GF-D8 (cell line): ENCODE results near the gene TBC1D16.
A peak's percentile ranks its signal among the peaks of the same experiment; 100 is the strongest.

Experiments used
- DNase-seq: peaks from one replicate; lab custom pipeline; 2025; lab: John Stamatoyannopoulos, UW

The TBC1D16 gene

GRCh38 chr17:79937391-79938335 lies 98.0 kb downstream of the TBC1D16 start:
- DNase-seq: no peak

DNA sequence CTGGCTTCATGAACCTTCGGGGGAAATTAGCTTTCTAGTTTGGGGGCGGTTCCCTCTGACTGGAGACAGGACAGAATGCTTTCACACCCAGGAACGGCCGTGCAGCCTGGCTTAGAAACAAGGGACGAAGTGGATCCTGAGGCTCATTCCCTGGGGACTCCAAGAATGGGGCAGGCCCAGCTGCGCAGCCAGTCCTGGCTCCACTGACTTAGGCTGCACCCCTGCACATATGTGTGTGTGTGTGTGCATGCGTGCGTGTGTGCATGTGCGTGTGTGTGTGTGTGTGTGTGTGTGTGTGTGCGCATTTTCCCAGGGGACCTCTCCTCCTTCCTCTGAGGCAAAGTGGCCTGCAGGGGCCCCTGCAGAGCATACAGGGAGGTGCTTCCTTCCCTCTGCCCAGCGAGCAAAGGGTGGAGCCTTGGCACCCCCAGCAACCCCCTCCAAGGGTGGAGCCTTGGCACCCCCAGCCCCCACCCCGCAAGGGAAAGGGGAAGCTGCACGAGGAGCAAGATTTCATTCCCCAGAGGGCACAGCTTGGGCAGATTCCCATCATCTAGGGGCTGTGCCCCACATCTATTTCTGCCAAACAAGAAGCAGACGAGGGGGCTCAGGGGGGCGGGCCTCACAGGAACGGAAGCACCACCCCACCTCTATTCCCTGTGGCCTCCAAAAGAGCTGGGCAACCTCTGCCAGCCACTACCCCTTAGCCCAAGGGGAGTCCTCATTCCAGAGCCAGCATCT lies 98.9 kb downstream of the TBC1D16 start:
- DNase-seq: peak; percentile 62

DNA sequence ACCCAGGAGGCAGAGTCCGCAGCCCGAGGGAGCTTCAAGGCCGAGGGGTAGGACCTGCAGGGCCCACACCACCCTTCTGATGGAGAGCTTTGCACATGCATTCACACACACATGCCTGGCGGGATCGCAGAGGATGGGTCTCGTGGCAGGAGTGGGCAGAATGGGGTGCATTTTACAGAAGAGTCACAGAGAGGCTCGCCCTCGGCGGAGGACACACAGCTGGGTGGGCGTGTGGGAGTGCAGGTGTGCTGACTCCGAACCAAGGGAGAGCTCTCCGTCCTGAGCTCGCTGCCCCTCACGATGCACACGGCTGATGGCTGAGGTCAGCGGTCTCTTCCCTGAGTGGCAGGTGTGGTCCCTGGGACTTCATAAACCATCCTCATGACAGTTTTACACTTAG lies 99.6 kb downstream of the TBC1D16 start:
- DNase-seq: no peak

DNA sequence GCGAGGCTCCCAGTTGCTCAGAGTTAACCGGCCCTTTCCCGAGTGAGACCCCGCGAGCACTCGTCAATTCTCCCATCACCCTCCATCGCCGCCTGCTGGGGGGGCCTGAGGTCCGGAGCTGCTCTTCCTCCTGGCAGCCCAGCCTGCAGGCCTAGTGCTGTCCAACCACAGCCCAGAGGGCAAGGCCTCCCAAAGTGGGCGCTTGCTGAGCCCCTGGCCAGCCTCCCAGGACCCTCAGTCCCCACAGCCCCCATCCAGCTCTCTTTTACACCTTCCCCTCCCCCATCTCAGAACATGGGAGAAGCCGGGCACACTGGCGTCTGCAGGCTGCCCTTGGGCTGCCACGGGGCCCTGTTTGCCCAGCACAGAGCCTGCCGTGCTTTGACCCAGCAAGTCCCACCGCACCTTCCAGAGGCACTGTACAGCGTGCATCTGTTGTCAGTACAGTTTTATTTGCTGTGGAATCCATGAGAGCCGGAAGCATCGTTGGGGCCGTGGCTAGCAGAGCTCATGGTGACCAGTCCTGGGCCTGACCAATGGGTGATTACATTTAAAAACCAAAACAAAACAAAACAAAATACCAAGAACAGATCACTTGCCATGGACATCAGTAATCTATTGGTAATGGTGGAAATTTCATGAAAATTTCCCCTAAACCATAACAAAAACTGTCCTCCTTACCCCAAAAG lies 100.3 kb downstream of the TBC1D16 start:
- no peak for DNase-seq

- no peak for DNase-seq
Measured at GRCh38 chr17:79934653-79934970, 101.1 kb downstream of the TBC1D16 start.

DNA sequence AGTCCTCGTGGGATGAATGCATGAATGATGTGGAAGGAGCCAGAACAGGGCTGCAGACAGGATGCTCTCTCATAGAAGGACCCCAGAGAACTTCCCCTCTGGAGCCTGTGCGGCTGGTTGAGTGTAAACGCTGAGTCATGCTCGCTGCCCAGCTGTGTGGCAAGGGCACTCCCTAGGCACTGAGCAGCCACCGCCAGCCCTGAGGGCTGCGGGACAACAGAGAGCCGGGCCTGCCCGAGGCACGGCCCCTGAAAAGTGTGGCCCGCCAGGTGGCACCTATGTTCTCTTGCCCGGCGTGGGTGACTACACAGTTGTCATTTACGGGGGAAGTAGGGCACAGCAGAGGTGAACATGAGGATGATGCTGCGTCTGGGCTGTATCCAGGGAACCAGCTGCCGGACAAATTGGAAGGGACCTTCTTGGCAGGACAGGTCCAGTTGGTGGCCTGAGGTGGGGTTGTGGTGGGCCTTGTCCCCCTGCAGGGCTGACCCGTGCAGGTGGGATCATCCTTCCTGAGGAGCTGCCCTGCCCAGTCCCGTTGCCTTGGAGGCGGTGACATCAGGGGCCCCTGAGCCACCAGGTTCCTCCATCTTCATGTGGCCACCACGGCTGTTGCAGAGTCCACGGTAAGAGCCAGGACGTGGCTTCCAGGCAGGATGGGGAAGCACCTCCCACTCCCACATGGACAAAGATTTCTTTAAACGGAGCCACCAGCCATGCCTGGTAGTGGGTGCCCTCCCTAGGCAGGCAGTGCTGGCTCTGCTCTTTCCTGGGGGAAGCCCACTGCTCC lies 101.6 kb downstream of the TBC1D16 start:
- DNase-seq: peak; percentile 81

DNA sequence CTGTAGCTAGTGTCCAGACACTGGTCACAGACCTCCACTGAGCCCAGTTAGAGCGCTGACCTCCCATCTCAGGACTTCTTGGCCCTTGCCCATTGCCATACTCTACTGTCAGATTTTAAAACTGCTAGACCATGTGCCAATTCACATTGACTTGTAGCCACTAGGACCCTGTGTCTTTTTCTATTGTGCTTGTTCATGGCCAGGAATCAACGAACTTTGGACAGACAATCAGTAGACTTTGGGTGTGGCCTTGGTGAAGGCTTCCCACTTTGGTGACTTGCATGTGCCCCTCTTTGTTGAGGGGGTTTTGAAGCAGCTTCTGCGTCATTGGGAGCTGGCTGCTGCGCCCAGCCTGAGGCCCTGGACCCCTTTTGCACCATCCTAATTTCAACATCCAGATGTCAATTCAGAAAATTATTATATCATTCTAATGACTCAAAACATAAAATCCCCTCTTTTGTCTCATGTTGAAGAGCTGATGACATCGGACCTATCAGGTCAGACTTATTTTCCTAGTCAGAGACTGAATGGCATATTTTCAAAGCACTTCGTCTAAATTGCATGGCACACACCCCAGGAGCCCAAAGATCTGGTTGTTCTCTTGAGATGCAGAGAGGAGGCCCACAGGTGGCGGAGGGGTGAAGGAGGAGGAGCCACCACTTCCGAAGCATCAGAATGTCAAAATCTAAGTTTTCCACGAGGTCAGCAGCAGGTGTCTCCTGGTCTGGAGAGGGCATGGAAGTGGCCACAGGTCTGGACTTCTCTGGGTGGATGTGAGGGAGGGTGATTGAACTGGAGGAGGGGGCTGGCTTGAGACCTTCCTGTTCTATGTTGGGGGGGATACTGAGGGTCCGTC lies 103.0 kb downstream of the TBC1D16 start:
- no peak for DNase-seq

- DNase-seq: no peak
Measured at GRCh38 chr17:79931817-79932309, 103.8 kb downstream of the TBC1D16 start.

- DNase-seq: no peak
Measured at GRCh38 chr17:79930877-79931816, 104.5 kb downstream of the TBC1D16 start.

DNA sequence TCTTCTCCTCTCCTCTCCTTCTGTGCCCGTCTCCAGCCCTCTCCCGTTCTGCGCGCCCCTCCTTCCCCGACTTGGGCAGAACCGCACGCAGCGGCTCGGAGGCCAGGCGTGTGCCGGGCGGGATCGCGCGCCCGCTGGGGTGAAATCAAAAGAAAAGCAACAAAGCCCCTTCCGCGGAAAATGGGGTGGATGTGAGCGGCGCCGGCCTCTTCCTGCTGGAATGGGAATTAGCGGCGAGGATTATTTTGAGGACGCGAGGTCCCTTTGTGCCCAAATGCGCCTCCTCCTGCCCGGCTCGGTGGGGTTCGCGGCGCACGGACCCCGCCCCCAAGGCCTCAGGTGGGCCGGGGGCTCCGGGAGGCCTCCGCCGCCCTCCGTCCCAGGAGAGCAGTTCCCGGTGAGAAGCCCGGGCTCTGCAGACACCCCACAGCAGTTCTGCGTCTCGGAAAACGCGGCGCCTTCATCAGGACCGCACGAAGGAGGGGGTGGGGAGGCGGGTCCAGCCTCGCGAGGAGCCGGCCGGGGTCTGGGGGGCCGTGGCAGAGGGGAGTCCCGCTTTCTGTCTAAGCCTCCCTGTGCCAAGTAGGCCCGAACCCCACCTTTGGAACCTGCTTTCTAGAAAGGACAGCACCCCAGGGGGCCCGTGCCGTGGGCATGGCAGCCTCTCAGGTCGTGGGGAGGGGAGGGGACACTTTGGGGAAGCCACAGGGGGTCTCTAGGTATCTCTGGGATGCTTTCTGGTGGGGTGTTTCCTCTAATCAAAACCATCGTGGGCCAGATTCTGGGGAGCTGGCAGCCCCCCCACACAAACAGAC lies 105.4 kb downstream of the TBC1D16 start:
- no peak for DNase-seq

GRCh38 chr17:79929257-79930061 lies 106.2 kb downstream of the TBC1D16 start:
- DNase-seq: no peak

- DNase-seq: no peak
Measured at GRCh38 chr17:79928502-79929256, 107.0 kb downstream of the TBC1D16 start.

- peak; percentile 55 for DNase-seq
Measured at GRCh38 chr17:79927688-79928501, 107.8 kb downstream of the TBC1D16 start.

- peak; percentile 73 for DNase-seq
Measured at GRCh38 chr17:79927136-79927661, 108.5 kb downstream of the TBC1D16 start.

DNA sequence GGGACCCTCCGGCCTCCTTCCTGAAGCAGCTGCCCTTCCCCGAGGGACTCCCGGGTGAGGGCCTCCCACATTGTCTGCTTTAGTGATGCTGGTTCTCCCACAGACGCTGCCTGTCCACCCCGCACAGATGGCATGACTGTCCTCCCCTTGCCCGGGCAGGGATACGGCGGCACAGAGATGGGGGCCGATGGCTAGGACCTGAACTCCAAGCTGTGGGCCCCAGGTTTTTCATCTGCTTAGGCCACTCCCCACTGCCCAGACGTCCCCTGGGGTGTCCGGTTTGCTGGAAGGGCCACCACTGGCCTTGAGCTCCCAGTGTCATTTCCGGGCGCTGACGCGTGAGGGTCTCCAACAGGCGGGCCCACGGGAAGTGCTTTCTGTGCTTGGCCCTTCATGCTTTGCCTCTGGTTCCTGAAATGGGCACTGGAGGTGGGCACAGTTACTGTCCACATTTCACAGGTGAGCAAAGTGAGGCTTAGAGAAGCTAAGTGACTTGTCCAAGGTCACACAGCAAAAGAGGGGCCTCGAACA lies 109.0 kb downstream of the TBC1D16 start:
- no peak for DNase-seq

DNA sequence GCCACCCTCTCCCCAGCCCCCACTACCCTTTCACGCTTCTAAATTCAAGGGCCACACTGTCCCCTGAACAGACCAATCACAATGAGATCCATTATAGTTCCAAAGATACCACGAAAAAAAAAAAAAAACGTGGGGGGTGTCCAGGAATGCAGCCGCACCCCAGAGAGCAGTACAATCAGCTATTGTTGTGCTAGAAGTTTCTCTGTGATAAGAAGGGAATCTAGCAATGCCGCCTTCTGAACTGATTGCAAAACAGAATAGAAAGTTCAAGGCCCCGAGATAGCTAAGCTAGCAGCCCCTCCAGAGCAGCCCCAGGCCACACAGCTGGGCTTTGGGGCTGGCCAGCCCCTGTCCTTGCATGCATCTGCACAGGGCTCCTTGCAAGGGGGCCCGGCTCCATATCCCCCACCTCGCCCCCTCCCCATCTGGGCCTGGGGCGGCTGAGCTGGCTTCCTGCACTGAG lies 109.5 kb downstream of the TBC1D16 start:
- peak; percentile 13 for DNase-seq
